ENCODE data around the gene TXNRD2. TPM values are rescaled to one million over a fixed set of nuclear protein-coding genes. Genes with fewer than 3 reads are reported as not detected.

TXNRD2 gene
- total and polyA plus RNA-seq, 2 of the 4 experiments (the other 2 are of a cell fraction), result 15.6 to 25.7 TPM

DNA sequence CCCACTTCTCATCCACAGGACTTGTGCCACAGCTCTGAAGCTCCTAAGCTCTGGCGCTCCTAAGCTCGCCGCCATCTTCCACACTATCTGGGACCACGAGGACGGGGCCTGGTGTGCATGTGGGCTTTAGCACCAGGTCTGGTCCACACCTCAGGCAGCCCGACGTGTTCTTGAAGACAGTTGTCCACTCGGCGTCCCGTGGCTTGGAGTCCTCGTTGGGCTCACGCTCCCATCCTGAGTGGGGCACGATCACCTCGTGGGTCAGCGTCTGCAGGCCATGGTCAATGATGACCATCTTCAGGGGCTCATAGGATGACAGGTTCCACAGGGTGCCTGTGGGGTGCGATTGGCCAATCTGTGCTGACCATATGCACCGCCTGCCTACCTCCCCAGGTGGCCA is 37.1 kb upstream of the TXNRD2 start:
- H3K4ac ChIP-seq (ENCODE audit: low read depth, low read length), result no peak overlapping the region
- H3K79me1 ChIP-seq (ENCODE audit: low read depth in 1 of 2, low read length in 2 of 2), result peaks cover 0 to 11% of the 10 kb centered on the region in 2 experiments; a peak in 3 of 4 replicates
- no peak overlapping the region for H3K9ac ChIP-seq (ENCODE audit: low read depth, low read length)
- no peak overlapping the region for H3K56ac ChIP-seq (ENCODE audit: extremely low read depth, insufficient read depth, low read length)
- no peak overlapping the region for H3K14ac ChIP-seq (replicated peaks; ENCODE audit: low read depth, low read length)
- no peak overlapping the region for H4K5ac ChIP-seq (ENCODE audit: low read depth, low read length)
- ATAC-seq (ENCODE audit: low read depth) (no peak), DNase-seq (no peak)
- peaks cover 2% of the 10 kb centered on the region for H3K4me1 ChIP-seq (ENCODE audit: control insufficient read depth, insufficient read depth, low read length)
- no peak overlapping the region for H2AK5ac ChIP-seq (ENCODE audit: low read depth, low read length)
- H3K27me3 ChIP-seq (ENCODE audit: control insufficient read depth, insufficient read depth, low read length), result no peaks in the 10 kb centered on the region
- no peaks in the 10 kb centered on the region for H3K9me1 ChIP-seq (ENCODE audit: insufficient read depth, low read length)
- H2BK120ac ChIP-seq (ENCODE audit: low read depth, low read length), result no peak overlapping the region
- H3K18ac ChIP-seq (ENCODE audit: low read depth, low read length), result no peak overlapping the region
- in situ Hi-C loops (cut with MboI; ENCODE audit: low sequenced_read_pairs) (no loop called here), intact Hi-C loops (cut with micrococcal nuclease) (no loop called here), dilution Hi-C loops (cut with HindIII; ENCODE audit: low sequenced_read_pairs, unreplicated experiment) (no loop called here)
- CTCF ChIA-PET, result no interaction called here
- H3K4me2 ChIP-seq (ENCODE audit: low read depth, low read length), result no peak overlapping the region
- no peak overlapping the region for H2AFZ ChIP-seq (replicated peaks; ENCODE audit: low read length, poor library complexity)
- TF ChIP-seq USF2 (IDR thresholded peaks at IDR 0.05; ENCODE audit: low read depth, low read length) (no peak), NFE2L2 (IDR thresholded peaks at IDR 0.05; ENCODE audit: low read depth, low read length) (no peak), MXI1 (IDR thresholded peaks at IDR 0.05; ENCODE audit: borderline replicate concordance, low read depth, low read length) (no peak), RAD21 (IDR thresholded peaks at IDR 0.05; ENCODE audit: low read length) (no peak)
- TF ChIP-seq, protein P1, sequence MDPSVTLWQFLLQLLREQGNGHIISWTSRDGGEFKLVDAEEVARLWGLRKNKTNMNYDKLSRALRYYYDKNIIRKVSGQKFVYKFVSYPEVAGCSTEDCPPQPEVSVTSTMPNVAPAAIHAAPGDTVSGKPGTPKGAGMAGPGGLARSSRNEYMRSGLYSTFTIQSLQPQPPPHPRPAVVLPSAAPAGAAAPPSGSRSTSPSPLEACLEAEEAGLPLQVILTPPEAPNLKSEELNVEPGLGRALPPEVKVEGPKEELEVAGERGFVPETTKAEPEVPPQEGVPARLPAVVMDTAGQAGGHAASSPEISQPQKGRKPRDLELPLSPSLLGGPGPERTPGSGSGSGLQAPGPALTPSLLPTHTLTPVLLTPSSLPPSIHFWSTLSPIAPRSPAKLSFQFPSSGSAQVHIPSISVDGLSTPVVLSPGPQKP (IDR thresholded peaks at IDR 0.05; ENCODE audit: borderline replicate concordance, low read depth, low read length), result no peak
- POLR2A ChIA-PET (ENCODE audit: unreplicated experiment), result no interaction called here
- no peak overlapping the region for H4K91ac ChIP-seq (ENCODE audit: insufficient read depth, low read depth, low read length)
- no peak overlapping the region for H3K27ac ChIP-seq (ENCODE audit: insufficient read depth, low read length)
- H2BK5ac ChIP-seq (ENCODE audit: low read depth, low read length, poor library complexity, severe bottlenecking), result no peak overlapping the region
- H2BK15ac ChIP-seq (ENCODE audit: low read depth, low read length), result no peak overlapping the region
- no peaks in the 10 kb centered on the region; the same call in 1 of the 2 replicates for H4K20me1 ChIP-seq (ENCODE audit: insufficient read depth, low read length)
- 95% methylated on average over 15 of the region's 17 CpGs; no CpG with 5 or more reads in 1 of the 2 experiments for WGBS, 2 experiments (ENCODE audit: extremely low coverage in 2 of 2, insufficient read length in 1 of 2)
- peaks cover 12% of the 10 kb centered on the region for H3K36me3 ChIP-seq (ENCODE audit: control insufficient read depth, insufficient read depth, low read length)
- BruUV-seq (replicated peaks), result no TSS peak
- no peak overlapping the region for H3K23ac ChIP-seq (ENCODE audit: low read depth, low read length)
- no peak overlapping the region for H2BK20ac ChIP-seq (ENCODE audit: low read depth, low read length)
- H2AK9ac ChIP-seq (replicated peaks; ENCODE audit: low read depth, low read length, poor library complexity), result no peak overlapping the region
- H4K8ac ChIP-seq (ENCODE audit: low read depth in 2 of 2, low read length in 2 of 2), result no peak overlapping the region
- H3K9me3 ChIP-seq (ENCODE audit: control insufficient read depth, insufficient read depth, low read length), result no peaks in the 10 kb centered on the region
- H3K4me3 ChIP-seq (ENCODE audit: insufficient read depth, low read depth, low read length), result no peak overlapping the region

Measured in IMR-90 (cell line).